Neutrophil (primary cell): Measurements from ENCODE around the gene SEMA6A.

Experiments
- H3K27ac ChIP-seq: fragments of 200-600 bp; sonication (generic); 2 replicates; pipeline ENCODE4 v1.5.1; 2016; ENCODE audit warnings: mild to moderate bottlenecking, moderate library complexity
- H3K27me3 ChIP-seq: fragments of 200-600 bp; sonication (generic); 2 replicates; pipeline ENCODE4 v1.6.0; 2016; ENCODE audit warnings: mild to moderate bottlenecking
- H3K36me3 ChIP-seq: fragments of 200-600 bp; sonication (generic); 2 replicates; pipeline ENCODE4 v1.5.1; 2017
- H3K4me1 ChIP-seq, 2 experiments: fragments of 200-600 bp in 1 of 2; sonication (generic) in 1 of 2; 1 replicate in 1 of 2; 2 replicates in 1 of 2; pipeline versions ENCODE4 v1.5.1 to v1.6.1; 2013 to 2016; ENCODE audit warnings: low read depth in 1 of 2, low read length in 1 of 2, mild to moderate bottlenecking in 1 of 2, moderate library complexity in 1 of 2; ENCODE audit not compliant: control insufficient read depth in 1 of 2, insufficient read depth in 1 of 2
- H3K4me3 ChIP-seq, 2 experiments: fragments of 200-600 bp in 1 of 2; sonication (generic) in 1 of 2; 1 replicate in 1 of 2; 2 replicates in 1 of 2; pipeline ENCODE4 v1.5.1; 2013 to 2016; ENCODE audit warnings: low read depth in 1 of 2, low read length in 1 of 2, mild to moderate bottlenecking in 1 of 2, moderate library complexity in 1 of 2
- H3K9me3 ChIP-seq: fragments of 200-600 bp; sonication (generic); 2 replicates; pipeline ENCODE4 v1.5.1; 2016
- TF ChIP-seq, protein P1 (sequence below): fragments of 200-600 bp; sonication (generic); IDR thresholded peaks from 2 replicates; pipeline ENCODE4 v1.5.1; 2016; ENCODE audit warnings: antibody characterized with exemption

The SEMA6A gene

GRCh38 chr5:116574367-116575325 lies at the start of gene SEMA6A:
SEMA6A (minus strand) TSS chr5:116574823; CDS start chr5:116504944, 69,879 bp downstream.
- Histone ChIP-seq H3K36me3 (no peaks in the 10 kb centered on the region), H3K4me1 (peaks cover 42 to 46% of the 10 kb centered on the region in 2 experiments), H3K9me3 (no peaks in the 10 kb centered on the region), H3K27ac (no peak within 1 kb of the TSS), H3K27me3 (peaks cover 100% of the 10 kb centered on the region), H3K4me3 (peak within 1 kb of the TSS; percentile 69 to 80)
- TF ChIP-seq, protein P1, sequence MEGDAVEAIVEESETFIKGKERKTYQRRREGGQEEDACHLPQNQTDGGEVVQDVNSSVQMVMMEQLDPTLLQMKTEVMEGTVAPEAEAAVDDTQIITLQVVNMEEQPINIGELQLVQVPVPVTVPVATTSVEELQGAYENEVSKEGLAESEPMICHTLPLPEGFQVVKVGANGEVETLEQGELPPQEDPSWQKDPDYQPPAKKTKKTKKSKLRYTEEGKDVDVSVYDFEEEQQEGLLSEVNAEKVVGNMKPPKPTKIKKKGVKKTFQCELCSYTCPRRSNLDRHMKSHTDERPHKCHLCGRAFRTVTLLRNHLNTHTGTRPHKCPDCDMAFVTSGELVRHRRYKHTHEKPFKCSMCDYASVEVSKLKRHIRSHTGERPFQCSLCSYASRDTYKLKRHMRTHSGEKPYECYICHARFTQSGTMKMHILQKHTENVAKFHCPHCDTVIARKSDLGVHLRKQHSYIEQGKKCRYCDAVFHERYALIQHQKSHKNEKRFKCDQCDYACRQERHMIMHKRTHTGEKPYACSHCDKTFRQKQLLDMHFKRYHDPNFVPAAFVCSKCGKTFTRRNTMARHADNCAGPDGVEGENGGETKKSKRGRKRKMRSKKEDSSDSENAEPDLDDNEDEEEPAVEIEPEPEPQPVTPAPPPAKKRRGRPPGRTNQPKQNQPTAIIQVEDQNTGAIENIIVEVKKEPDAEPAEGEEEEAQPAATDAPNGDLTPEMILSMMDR: no peak

- TF ChIP-seq, protein P1: no peak
- Histone ChIP-seq H3K36me3 (no peaks in the 10 kb centered on the region), H3K27me3 (no peaks in the 10 kb centered on the region), H3K9me3 (no peaks in the 10 kb centered on the region), H3K4me1 (peaks cover 4 to 5% of the 10 kb centered on the region in 2 experiments), H3K4me3 (no peak overlapping the region), H3K27ac (no peak overlapping the region)
Measured at GRCh38 chr5:116622375-116623050, 47.9 kb upstream of the SEMA6A start.

- Histone ChIP-seq H3K4me3 (no peak overlapping the region), H3K9me3 (no peaks in the 10 kb centered on the region), H3K27ac (no peak overlapping the region), H3K4me1 (peaks cover 4% of the 10 kb centered on the region in 2 experiments), H3K27me3 (no peaks in the 10 kb centered on the region), H3K36me3 (no peaks in the 10 kb centered on the region)
- TF ChIP-seq, protein P1: no peak
Measured at GRCh38 chr5:116621599-116621998, 47.0 kb upstream of the SEMA6A start.

DNA sequence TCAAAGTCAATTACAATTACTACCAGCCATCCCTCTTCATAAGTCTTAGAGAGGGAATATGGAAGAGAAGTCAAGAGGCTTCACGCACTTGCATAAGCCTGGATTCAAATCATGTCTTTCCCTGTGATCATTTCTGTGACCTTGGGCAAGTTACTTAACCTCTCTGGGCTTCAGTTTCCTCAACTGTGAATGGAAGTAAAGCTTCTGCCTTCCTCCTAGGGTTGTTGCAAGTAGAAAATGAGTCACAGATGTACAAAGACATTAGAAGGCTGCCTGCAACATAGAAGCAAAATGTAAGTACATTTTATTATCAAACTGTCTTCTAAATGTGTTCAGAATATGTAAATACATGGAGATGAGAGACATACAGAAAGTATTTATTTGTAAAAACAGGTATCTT lies 42.3 kb upstream of the SEMA6A start:
- TF ChIP-seq, protein P1: no peak

DNA sequence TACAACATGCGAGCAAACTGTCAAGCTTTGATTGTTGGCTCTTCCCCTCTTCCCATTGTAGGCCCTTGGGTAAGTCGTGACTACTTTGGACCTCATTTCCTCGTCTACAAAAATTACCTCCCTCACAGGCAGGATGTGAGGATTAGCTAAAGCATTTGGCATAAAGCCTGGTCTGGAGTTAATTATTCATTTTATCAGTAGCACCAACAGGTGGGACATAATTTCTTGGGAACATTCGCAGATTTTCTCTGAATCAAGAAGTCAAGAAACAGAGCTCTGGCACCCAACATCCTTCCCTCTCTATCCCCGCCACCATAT lies 39.9 kb upstream of the SEMA6A start:
- no peak overlapping the region for H3K4me3 ChIP-seq
- H3K36me3 ChIP-seq: no peaks in the 10 kb centered on the region
- no peaks in the 10 kb centered on the region for H3K9me3 ChIP-seq
- H3K4me1 ChIP-seq: no peaks in the 10 kb centered on the region
- H3K27me3 ChIP-seq: no peaks in the 10 kb centered on the region
- no peak overlapping the region for H3K27ac ChIP-seq
- TF ChIP-seq, protein P1: no peak

More for the DNA sequence above, 42.3 kb upstream of the SEMA6A start:
- Histone ChIP-seq H3K9me3 (no peaks in the 10 kb centered on the region), H3K4me1 (no peaks in the 10 kb centered on the region), H3K36me3 (no peaks in the 10 kb centered on the region), H3K4me3 (no peak overlapping the region), H3K27ac (no peak overlapping the region), H3K27me3 (no peaks in the 10 kb centered on the region)
